ENCODE data around the gene BCL7A. TPM values are rescaled to one million over a fixed set of nuclear protein-coding genes. Genes with fewer than 3 reads are reported as not detected.
A peak's percentile ranks its signal among the peaks of the same experiment; 100 is the strongest.

The BCL7A gene
- total and polyA plus RNA-seq, 9 of the 15 experiments (the other 6 are each of a cell fraction or from before 2014, with no cell fraction given): 0.25 to 21.9 (median 14.9) TPM

GRCh38 chr12:122082621-122083356 lies 61.1 kb downstream of the BCL7A start (continued):
- TF ChIP-seq ZNF395 (CRISPR knock-in tag; IDR thresholded peaks at IDR 0.05) (no peak), RAD51 (IDR thresholded peaks at IDR 0.05; ENCODE audit: borderline replicate concordance, low read depth) (0 out of 2 replicates have a peak, but pooled peaks have one; percentile 10), ELF4 (CRISPR knock-in tag; IDR thresholded peaks at IDR 0.05) (no peak), NELFE (IDR thresholded peaks at IDR 0.05; ENCODE audit: insufficient read depth, insufficient read length) (no peak), TSC22D4 (tag; IDR thresholded peaks at IDR 0.05) (no peak), CAMTA2 (CRISPR knock-in tag; conservative IDR thresholded peaks at IDR 0.05) (no peak), DIDO1 (tag; IDR thresholded peaks at IDR 0.05; ENCODE audit: low read depth) (no peak; the same call in 1 of the 2 replicates), SMARCE1 (IDR thresholded peaks at IDR 0.05) (peak; percentile 83), MTF1 (CRISPR knock-in tag; IDR thresholded peaks at IDR 0.05; ENCODE audit: borderline replicate concordance) (no peak), ZNF449 (CRISPR knock-in tag; IDR thresholded peaks at IDR 0.05) (0 out of 2 replicates have a peak, but pooled peaks have one; percentile 21), ZEB2 (IDR thresholded peaks at IDR 0.05) (no peak; the same call in 1 of the 2 replicates), VEZF1 (CRISPR knock-in tag; IDR thresholded peaks at IDR 0.05) (peak; percentile 41), TAL1 (IDR thresholded peaks at IDR 0.05) (peak; percentile 77), ZNF57 (CRISPR knock-in tag; IDR thresholded peaks at IDR 0.05) (no peak), SMARCA4 (IDR thresholded peaks at IDR 0.05) (peak; percentile 89)
- TF ChIP-seq, protein P1, sequence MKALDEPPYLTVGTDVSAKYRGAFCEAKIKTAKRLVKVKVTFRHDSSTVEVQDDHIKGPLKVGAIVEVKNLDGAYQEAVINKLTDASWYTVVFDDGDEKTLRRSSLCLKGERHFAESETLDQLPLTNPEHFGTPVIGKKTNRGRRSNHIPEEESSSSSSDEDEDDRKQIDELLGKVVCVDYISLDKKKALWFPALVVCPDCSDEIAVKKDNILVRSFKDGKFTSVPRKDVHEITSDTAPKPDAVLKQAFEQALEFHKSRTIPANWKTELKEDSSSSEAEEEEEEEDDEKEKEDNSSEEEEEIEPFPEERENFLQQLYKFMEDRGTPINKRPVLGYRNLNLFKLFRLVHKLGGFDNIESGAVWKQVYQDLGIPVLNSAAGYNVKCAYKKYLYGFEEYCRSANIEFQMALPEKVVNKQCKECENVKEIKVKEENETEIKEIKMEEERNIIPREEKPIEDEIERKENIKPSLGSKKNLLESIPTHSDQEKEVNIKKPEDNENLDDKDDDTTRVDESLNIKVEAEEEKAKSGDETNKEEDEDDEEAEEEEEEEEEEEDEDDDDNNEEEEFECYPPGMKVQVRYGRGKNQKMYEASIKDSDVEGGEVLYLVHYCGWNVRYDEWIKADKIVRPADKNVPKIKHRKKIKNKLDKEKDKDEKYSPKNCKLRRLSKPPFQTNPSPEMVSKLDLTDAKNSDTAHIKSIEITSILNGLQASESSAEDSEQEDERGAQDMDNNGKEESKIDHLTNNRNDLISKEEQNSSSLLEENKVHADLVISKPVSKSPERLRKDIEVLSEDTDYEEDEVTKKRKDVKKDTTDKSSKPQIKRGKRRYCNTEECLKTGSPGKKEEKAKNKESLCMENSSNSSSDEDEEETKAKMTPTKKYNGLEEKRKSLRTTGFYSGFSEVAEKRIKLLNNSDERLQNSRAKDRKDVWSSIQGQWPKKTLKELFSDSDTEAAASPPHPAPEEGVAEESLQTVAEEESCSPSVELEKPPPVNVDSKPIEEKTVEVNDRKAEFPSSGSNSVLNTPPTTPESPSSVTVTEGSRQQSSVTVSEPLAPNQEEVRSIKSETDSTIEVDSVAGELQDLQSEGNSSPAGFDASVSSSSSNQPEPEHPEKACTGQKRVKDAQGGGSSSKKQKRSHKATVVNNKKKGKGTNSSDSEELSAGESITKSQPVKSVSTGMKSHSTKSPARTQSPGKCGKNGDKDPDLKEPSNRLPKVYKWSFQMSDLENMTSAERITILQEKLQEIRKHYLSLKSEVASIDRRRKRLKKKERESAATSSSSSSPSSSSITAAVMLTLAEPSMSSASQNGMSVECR (CRISPR knock-in tag; IDR thresholded peaks at IDR 0.05): no peak
- TF ChIP-seq, protein P2, sequence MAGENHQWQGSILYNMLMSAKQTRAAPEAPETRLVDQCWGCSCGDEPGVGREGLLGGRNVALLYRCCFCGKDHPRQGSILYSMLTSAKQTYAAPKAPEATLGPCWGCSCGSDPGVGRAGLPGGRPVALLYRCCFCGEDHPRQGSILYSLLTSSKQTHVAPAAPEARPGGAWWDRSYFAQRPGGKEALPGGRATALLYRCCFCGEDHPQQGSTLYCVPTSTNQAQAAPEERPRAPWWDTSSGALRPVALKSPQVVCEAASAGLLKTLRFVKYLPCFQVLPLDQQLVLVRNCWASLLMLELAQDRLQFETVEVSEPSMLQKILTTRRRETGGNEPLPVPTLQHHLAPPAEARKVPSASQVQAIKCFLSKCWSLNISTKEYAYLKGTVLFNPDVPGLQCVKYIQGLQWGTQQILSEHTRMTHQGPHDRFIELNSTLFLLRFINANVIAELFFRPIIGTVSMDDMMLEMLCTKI (IDR thresholded peaks at IDR 0.05; ENCODE audit: partially characterized antibody): no peak
